HT-29 (cell line): ENCODE data around the gene BTRC. TPM values are rescaled to one million over a fixed set of nuclear protein-coding genes. Genes with fewer than 3 reads are reported as not detected.
"Not testable (repeated sequence)": the region's sequence is repeated elsewhere in the genome, so short reads cannot be mapped to it uniquely, and the experiment has no call there.

Source experiments
- DNase-seq: peaks from one replicate; pipeline ENCODE4 v3.0.0-alpha.2; 2015; ENCODE audit warnings: low spot score
- small RNA-seq: library from RNA; depleted of rRNA; stranded (forward); fragments of <200 nt; gene quantifications from one replicate; pipeline ENCODE3, GENCODE V24; 2014
- total RNA-seq: library from RNA; depleted of rRNA; stranded (reverse); fragments of >200 nt; shearing (Covaris generic); gene quantifications from 2 replicates; pipeline ENCODE4 v1.2.3, GENCODE V29; 2014; rRNA removed

BTRC gene
- total RNA-seq, 1 experiment from 2014 or later, result 3.0 TPM

GRCh38 chr10:101580486-101581399, 226.8 kb downstream of the BTRC start:
- no peak for DNase-seq

- no peak for DNase-seq
These were observed 231.9 kb downstream of the BTRC start for GRCh38 chr10:101585841-101586240.

DNA sequence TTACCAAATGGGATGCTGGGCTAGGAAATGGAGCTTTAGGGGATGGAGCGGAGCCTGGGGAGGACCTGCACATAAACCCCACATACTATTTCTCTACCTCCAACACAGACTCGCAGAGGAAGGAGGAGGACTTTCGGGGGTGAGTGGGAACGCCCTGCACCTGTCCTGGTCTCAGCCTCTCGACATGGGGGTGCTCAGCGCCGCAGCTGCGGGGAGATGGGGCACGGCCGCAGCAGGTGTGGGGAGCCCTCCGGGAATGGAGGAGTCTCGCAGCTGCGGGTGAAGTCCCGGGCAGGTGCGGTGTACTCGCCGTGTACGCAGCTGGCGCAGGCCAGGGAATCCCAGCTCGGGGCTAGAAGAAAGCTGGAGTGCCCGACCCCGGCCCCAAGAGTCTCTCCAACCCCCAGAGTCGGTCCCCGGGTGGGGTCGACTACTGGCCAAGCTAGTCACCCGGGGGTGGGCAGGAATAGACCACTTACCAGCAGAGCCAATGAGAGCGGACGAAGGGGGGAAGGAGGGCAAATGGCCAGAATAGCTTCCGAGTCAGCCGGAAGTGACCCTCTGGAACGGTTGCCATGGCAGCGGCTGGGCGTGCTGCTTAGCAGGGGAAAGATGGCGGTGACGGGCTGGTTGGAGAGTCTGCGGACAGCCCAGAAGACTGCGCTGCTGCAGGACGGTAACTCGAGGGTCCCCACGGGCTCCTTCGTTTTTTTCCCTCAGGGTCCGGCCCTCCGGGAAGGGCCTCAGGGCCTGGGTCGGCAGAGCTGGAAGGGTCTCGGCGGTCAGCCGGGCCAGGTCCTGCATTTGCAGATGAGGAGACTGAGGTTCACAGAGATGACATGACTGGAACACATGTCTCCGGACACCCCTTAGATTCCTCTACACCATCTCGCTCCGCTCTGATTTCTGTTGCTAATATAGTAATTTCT, 234.0 kb downstream of the BTRC start, which contains the start of the genes DPCD and POLL:
DPCD (plus strand) TSS at position 597 of the 929 bp plus-strand sequence; CDS start at position 613, 16 bp downstream.
POLL (minus strand) TSS at position 533 of the 929 bp plus-strand sequence. CDS start 897 bp downstream, outside the sequence.
- DNase-seq, result peak; percentile 94

- DNase-seq, result peak; percentile 45
These were observed 234.9 kb downstream of the BTRC start for GRCh38 chr10:101588879-101589278.

GRCh38 chr10:101593331-101593730, 239.4 kb downstream of the BTRC start:
- DNase-seq, result not testable (repeated sequence)

DNA sequence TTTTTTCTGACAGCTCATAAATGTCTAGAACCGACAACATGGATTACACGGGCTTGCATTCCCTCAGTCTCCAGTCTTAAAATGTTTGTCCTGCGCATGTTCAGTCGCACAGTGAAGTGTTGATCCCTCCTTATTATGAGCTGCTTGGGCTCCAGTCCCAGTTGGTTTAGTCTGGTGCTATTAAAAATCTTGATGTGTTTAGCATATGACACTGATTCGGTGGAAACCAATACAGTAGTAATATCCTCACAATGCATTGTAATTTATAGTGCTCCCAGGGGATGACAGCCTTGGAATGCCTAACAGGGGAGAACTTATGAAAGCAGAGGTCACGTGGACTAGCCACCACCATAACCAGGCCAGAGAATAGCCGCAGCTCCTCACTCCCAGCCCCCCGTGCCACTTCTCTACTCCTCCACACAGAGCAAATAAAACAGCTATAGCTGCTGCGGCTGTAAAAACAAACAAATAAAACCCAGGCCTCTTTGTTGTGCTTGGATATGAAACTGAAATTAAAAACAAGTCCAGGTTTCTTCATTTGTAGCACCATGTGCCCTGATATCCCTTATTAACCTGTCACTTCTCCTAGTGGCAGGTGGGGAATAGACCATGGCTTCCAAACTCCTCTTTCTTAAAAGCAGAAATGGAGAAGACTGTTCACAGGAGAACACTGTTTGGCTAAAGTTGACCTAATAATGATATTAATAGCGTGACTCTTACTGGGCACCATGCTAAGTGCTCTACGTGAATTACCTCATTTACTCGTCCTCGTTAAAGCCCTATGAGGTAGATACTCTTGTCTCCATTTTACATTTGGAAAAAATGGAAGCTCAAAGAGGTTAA, 241.8 kb downstream of the BTRC start:
- DNase-seq, result no peak

GRCh38 chr10:101597091-101597900, 243.3 kb downstream of the BTRC start:
- DNase-seq, result no peak

DNA sequence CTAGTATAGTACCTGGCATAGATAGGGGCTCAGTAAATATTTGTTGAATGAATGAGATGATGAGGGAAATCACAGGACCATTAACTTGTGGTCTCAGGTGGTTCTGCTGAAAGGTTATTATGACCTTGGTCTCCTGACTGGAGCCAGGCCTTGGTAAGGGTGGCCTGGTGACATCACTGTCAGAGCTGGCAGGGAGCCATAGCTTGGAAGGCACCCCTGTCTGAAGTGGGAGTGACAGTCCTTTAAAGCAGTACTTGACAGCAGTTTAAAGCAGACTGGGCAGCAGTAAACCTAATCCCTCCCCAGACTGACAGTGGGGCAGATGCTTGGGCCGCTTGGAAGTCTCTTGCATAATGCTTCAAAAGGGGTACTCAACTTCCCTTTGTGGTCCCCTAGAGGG, 247.6 kb downstream of the BTRC start:
- DNase-seq, result no peak

DNA sequence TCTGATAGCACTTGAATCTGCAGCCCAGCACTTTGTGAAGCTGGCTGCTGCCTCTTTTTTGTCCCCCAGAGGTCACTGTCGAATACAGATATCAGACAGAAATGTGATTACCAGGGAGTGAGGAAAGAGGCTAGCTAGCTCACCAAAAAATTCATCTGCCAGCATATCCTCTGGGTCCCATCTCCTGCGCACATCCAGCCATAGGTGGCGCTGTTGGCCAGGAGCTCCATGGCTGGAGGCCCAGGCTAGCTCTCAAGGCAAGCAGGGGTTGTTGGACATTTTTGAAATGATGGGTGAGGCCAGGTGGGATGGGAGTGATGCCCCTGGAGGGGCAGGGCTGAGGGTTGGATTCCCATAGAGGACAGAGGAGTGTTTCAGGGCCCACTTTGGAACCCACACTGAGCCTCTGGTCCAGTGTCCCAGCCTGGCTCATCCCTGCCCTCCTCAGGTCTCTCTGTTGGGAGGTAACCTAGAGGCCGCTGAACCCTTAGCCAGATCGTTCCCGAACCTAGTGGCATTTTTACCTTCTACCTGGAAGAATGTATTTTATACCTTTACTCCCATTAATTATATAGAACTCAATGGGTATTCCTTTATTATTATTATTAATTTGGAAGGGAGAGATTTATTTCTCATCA, 248.9 kb downstream of the BTRC start:
- DNase-seq, result peak; percentile 86

Small RNA genes lying within 50 kb of the gene (small RNA-seq; reads per million reads assigned to genes)
- gene MIR3158-1 (not detected), gene RNU2-43P (1.3 reads per million, percentile 48 among the genes with 10 or more reads in this experiment), gene RNU2-59P (13.1 reads per million, percentile 90 among the genes with 10 or more reads in this experiment)

Other genes starting within 250 kb of the BTRC start
- gene TLX1, start 222.9 kb upstream of the BTRC start, total RNA-seq, result not detected in 2 replicates
- gene LBX1, start 124.7 kb upstream of the BTRC start, total RNA-seq, result not detected in 2 replicates
- 22.6 and 32.0 TPM in 2 replicates for gene POLL, start 234.1 kb downstream of the BTRC start, total RNA-seq
- gene DPCD, start 234.2 kb downstream of the BTRC start, total RNA-seq, result 22.1 and 35.7 TPM in 2 replicates